ENCODE data around the gene VARS2.
"Not testable (repeated sequence)": the region's sequence is repeated elsewhere in the genome, so short reads cannot be mapped to it uniquely, and the experiment has no call there.

The VARS2 gene

DNA sequence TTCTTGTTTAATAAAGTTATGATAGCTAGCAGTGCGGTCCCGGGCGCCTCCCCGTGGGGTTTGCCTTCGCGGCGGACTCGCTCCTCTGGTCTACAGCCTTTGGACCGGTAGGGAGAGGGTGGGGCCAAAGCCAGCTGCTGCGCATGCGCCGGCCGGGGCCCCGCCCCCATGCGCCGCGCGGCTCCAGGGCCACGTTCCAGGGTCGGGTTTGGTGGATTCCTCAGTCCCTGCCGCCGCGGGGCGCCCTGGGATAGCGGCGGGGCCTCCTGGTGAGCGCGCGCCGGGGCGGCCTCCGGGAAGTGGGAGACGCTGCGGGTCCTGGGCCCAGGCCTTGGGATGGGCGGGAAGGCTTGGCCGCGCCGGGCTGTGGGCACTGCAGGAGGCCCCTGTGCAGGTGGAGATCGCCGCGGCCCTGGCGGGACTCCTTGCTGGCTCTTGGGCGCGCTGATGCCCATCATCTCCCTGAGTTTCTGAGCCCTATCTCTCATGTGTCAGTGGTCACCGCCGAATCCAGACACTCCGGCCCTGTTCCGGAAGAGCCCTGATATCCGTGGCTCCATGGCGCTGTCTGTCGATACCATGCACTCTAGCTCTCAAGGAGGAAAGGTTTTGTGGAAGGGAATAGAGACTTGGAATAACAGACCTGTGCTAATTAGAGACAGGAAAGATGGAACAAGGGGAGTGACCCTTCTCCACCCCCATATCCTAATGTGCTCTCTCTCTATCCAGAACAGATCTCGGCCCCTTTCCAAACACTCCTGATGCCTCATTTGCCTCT is at the start of gene VARS2:
Gene VARS2, plus strand, starts transcription at position 163 of the 778 bp plus-strand sequence. Its CDS starts 599 bp downstream, at position 762.
- ATAC-seq: peak; percentile 93
- TF ChIP-seq, protein P1, sequence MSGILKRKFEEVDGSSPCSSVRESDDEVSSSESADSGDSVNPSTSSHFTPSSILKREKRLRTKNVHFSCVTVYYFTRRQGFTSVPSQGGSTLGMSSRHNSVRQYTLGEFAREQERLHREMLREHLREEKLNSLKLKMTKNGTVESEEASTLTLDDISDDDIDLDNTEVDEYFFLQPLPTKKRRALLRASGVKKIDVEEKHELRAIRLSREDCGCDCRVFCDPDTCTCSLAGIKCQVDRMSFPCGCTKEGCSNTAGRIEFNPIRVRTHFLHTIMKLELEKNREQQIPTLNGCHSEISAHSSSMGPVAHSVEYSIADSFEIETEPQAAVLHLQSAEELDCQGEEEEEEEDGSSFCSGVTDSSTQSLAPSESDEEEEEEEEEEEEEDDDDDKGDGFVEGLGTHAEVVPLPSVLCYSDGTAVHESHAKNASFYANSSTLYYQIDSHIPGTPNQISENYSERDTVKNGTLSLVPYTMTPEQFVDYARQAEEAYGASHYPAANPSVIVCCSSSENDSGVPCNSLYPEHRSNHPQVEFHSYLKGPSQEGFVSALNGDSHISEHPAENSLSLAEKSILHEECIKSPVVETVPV (CRISPR knock-in tag; IDR thresholded peaks at IDR 0.05): no peak
- TF ChIP-seq, protein P2, sequence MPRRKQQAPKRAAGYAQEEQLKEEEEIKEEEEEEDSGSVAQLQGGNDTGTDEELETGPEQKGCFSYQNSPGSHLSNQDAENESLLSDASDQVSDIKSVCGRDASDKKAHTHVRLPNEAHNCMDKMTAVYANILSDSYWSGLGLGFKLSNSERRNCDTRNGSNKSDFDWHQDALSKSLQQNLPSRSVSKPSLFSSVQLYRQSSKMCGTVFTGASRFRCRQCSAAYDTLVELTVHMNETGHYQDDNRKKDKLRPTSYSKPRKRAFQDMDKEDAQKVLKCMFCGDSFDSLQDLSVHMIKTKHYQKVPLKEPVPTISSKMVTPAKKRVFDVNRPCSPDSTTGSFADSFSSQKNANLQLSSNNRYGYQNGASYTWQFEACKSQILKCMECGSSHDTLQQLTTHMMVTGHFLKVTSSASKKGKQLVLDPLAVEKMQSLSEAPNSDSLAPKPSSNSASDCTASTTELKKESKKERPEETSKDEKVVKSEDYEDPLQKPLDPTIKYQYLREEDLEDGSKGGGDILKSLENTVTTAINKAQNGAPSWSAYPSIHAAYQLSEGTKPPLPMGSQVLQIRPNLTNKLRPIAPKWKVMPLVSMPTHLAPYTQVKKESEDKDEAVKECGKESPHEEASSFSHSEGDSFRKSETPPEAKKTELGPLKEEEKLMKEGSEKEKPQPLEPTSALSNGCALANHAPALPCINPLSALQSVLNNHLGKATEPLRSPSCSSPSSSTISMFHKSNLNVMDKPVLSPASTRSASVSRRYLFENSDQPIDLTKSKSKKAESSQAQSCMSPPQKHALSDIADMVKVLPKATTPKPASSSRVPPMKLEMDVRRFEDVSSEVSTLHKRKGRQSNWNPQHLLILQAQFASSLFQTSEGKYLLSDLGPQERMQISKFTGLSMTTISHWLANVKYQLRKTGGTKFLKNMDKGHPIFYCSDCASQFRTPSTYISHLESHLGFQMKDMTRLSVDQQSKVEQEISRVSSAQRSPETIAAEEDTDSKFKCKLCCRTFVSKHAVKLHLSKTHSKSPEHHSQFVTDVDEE (CRISPR knock-in tag; IDR thresholded peaks at IDR 0.05): peak; percentile 55; the same call in 1 of the 2 replicates
- TF ChIP-seq ZFP3 (CRISPR knock-in tag; IDR thresholded peaks at IDR 0.05): 0 out of 2 replicates have a peak, but pooled peaks have one; percentile 17
- TF ChIP-seq ESRRG (CRISPR knock-in tag; IDR thresholded peaks at IDR 0.05): 0 out of 2 replicates have a peak, but pooled peaks have one; percentile 55

DNA sequence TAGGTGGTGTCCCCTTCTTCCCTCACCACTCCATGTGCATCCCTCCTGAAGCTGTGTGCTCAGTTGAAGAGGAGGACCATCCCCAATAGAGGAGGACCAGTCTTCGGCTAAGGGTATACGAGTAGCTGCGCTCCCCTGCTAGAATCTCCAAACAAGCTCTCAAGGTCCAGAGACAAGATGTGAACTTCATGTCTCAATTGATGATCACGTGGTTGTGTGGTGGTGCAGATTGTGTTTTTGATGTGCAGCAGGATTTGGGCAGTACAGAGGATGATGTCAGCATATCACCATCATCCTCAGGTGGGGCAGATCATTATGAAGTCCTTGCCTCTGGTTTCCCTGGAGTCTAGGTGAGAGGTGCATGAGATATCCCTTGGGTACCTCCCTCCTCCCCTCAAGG is 49.7 kb upstream of the VARS2 start:
- TF ChIP-seq RARB (CRISPR knock-in tag; IDR thresholded peaks at IDR 0.05) (no peak), ZNF70 (CRISPR knock-in tag; IDR thresholded peaks at IDR 0.05) (no peak), ZNF565 (CRISPR knock-in tag; conservative IDR thresholded peaks at IDR 0.05; ENCODE audit: low read depth) (no peak), TOX (CRISPR knock-in tag; IDR thresholded peaks at IDR 0.05; ENCODE audit: borderline replicate concordance) (no peak), TCF4 (CRISPR knock-in tag; IDR thresholded peaks at IDR 0.05; ENCODE audit: borderline replicate concordance) (no peak), BACH2 (CRISPR knock-in tag; IDR thresholded peaks at IDR 0.05; ENCODE audit: borderline replicate concordance) (no peak), ARNTL (CRISPR knock-in tag; IDR thresholded peaks at IDR 0.05; ENCODE audit: borderline replicate concordance, low read depth) (no peak), ZNF8 (CRISPR knock-in tag; IDR thresholded peaks at IDR 0.05) (no peak), ZFP30 (CRISPR knock-in tag; IDR thresholded peaks at IDR 0.05) (no peak), OSR1 (CRISPR knock-in tag; IDR thresholded peaks at IDR 0.05) (no peak), GLIS3 (CRISPR knock-in tag; IDR thresholded peaks at IDR 0.05) (no peak), ZFP3 (CRISPR knock-in tag; IDR thresholded peaks at IDR 0.05) (no peak), ESRRG (CRISPR knock-in tag; IDR thresholded peaks at IDR 0.05) (no peak), CSDC2 (CRISPR knock-in tag; IDR thresholded peaks at IDR 0.05) (no peak), PPARA (CRISPR knock-in tag; IDR thresholded peaks at IDR 0.05; ENCODE audit: borderline replicate concordance) (no peak)
- TF ChIP-seq, protein P3, sequence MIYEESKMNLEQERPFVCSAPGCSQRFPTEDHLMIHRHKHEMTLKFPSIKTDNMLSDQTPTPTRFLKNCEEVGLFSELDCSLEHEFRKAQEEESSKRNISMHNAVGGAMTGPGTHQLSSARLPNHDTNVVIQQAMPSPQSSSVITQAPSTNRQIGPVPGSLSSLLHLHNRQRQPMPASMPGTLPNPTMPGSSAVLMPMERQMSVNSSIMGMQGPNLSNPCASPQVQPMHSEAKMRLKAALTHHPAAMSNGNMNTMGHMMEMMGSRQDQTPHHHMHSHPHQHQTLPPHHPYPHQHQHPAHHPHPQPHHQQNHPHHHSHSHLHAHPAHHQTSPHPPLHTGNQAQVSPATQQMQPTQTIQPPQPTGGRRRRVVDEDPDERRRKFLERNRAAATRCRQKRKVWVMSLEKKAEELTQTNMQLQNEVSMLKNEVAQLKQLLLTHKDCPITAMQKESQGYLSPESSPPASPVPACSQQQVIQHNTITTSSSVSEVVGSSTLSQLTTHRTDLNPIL (CRISPR knock-in tag; IDR thresholded peaks at IDR 0.05; ENCODE audit: low read depth): no peak
- TF ChIP-seq, protein P4, sequence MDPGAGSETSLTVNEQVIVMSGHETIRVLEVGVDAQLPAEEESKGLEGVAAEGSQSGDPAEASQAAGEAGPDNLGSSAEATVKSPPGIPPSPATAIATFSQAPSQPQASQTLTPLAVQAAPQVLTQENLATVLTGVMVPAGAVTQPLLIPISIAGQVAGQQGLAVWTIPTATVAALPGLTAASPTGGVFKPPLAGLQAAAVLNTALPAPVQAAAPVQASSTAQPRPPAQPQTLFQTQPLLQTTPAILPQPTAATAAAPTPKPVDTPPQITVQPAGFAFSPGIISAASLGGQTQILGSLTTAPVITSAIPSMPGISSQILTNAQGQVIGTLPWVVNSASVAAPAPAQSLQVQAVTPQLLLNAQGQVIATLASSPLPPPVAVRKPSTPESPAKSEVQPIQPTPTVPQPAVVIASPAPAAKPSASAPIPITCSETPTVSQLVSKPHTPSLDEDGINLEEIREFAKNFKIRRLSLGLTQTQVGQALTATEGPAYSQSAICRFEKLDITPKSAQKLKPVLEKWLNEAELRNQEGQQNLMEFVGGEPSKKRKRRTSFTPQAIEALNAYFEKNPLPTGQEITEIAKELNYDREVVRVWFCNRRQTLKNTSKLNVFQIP (CRISPR knock-in tag; IDR thresholded peaks at IDR 0.05; ENCODE audit: borderline replicate concordance, low read depth): no peak
- TF ChIP-seq, protein P2 (CRISPR knock-in tag; IDR thresholded peaks at IDR 0.05): no peak
- TF ChIP-seq, protein P1 (CRISPR knock-in tag; IDR thresholded peaks at IDR 0.05): no peak
- TF ChIP-seq, protein P5, sequence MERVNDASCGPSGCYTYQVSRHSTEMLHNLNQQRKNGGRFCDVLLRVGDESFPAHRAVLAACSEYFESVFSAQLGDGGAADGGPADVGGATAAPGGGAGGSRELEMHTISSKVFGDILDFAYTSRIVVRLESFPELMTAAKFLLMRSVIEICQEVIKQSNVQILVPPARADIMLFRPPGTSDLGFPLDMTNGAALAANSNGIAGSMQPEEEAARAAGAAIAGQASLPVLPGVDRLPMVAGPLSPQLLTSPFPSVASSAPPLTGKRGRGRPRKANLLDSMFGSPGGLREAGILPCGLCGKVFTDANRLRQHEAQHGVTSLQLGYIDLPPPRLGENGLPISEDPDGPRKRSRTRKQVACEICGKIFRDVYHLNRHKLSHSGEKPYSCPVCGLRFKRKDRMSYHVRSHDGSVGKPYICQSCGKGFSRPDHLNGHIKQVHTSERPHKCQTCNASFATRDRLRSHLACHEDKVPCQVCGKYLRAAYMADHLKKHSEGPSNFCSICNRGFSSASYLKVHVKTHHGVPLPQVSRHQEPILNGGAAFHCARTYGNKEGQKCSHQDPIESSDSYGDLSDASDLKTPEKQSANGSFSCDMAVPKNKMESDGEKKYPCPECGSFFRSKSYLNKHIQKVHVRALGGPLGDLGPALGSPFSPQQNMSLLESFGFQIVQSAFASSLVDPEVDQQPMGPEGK (CRISPR knock-in tag; IDR thresholded peaks at IDR 0.05; ENCODE audit: borderline replicate concordance): no peak
- ATAC-seq: no peak

DNA sequence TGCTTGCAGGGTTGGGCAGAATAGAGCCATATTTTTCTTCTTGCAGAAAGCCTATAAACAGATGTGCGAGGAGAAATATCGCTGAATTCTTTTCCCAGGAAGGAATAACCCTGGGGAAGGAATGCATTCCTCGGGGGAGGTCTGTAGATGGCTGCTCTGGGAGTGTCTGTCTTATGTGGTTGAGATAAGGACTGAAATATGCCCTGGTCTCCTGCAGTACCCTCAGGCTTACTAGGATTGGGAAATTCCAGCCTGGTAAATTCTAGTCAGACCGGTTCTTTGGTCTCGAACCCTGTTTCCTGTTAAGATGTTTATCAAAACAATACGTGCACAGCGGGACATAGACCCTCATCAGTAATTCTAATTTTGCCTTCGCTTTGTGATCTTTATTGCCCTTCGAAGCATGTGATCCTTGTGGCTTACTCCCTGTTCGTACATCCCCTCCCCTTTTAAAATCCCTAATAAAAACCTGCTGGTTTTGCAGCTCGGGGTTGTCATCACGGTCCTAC is 44.7 kb upstream of the VARS2 start:
- not testable (repeated sequence) for ATAC-seq

Data from SK-N-SH treated with all-trans-retinoic acid at 6 μM for 48 hours (cell line).